Lung (tissue), 12 donors: ENCODE data around the gene ELF5. TPM values are rescaled to one million over a fixed set of nuclear protein-coding genes. Genes with fewer than 3 reads are reported as not detected.

ENCODE experiments used
- ATAC-seq: fragments of 200-7000 bp; cut with Tn5 transposase; one replicate; pipeline ENCODE4 v1.9.1; 2020; ENCODE audit warnings: moderate number of reproducible peaks; ENCODE audit not compliant: insufficient read depth, low FRiP score
- DNase-seq, 3 donors: peaks; one replicate each; pipeline ENCODE4 v3.0.0-alpha.2; 2013 to 2017
- H3K27ac ChIP-seq, 2 donors: one replicate each; pipeline ENCODE4 v1.5.1; 2013; ENCODE audit warnings: mild to moderate bottlenecking in 2 of 2, moderate library complexity in 2 of 2, control low read depth in 1 of 2, inconsistent platforms in 1 of 2, low read depth in 1 of 2, low read length in 1 of 2
- H3K27me3 ChIP-seq, 3 donors: one replicate each; pipeline ENCODE4 v1.5.1; 2013; ENCODE audit warnings: low read length in 2 of 3; ENCODE audit not compliant: control insufficient read depth in 3 of 3, insufficient read depth in 3 of 3
- H3K36me3 ChIP-seq, 4 donors: one replicate each; pipeline ENCODE4 v1.5.1; 2013; ENCODE audit warnings: low read length in 4 of 4, mild to moderate bottlenecking in 1 of 4, moderate library complexity in 1 of 4; ENCODE audit not compliant: control insufficient read depth in 4 of 4, insufficient read depth in 4 of 4
- H3K4me1 ChIP-seq, 5 donors: one replicate each; pipeline ENCODE4 v1.5.1; 2013; ENCODE audit warnings: low read length in 5 of 5, mild to moderate bottlenecking in 2 of 5, moderate library complexity in 1 of 5; ENCODE audit not compliant: control insufficient read depth in 5 of 5, insufficient read depth in 5 of 5
- H3K4me3 ChIP-seq: one replicate; pipeline ENCODE4 v1.5.1; 2013; ENCODE audit warnings: mild to moderate bottlenecking, control low read depth, moderate library complexity
- H3K9ac ChIP-seq, 2 donors: one replicate each; pipeline ENCODE4 v1.5.1; 2013; ENCODE audit warnings: low read length in 2 of 2, control low read depth in 1 of 2; ENCODE audit not compliant: insufficient read depth in 1 of 2
- H3K9me3 ChIP-seq, 4 donors: one replicate each; pipeline ENCODE4 v1.5.1; 2013; ENCODE audit warnings: low read length in 3 of 4, mild to moderate bottlenecking in 1 of 4, moderate library complexity in 1 of 4; ENCODE audit not compliant: control insufficient read depth in 4 of 4, insufficient read depth in 3 of 4
- CTCF ChIP-seq: IDR thresholded peaks from 2 replicates; pipeline ENCODE4 v1.5.1; 2012; ENCODE audit warnings: mild to moderate bottlenecking; ENCODE audit errors: control extremely low read depth, extremely low read depth
- WGBS, 2 donors: extraction: QIAGEN DNeasy Blood & Tissue Kit; methylation state at CpG; one replicate each; pipeline ENCODE4 v1.1.7; 2013; 5-methylcytosine and 5-hydroxymethylcytosine counted together
- polyA plus RNA-seq, 2 donors: library from polyadenylated mRNA; stranded (reverse); fragments of 200-250 nt; gene quantifications; one replicate each; pipeline ENCODE4 v1.2.1, GENCODE V29; 2013
- total RNA-seq, 2 donors: library from RNA; depleted of rRNA in 1 of 2; stranded (reverse); fragments of >200 nt in 1 of 2; gene quantifications; one replicate each; pipeline ENCODE4 v1.2.1, GENCODE V29; 2014 to 2021
- donor health status: control.
- donor health status: control.
- donor health status: Bipolar disorder and iron deficiency.
- donor health status: healthy.
- donor health status: DM: yes; HTN: yes; CAD: no.

Gene ELF5
- total and polyA plus RNA-seq, 4 donors, result 1.4 to 24.6 (median 7.2) TPM

- Histone ChIP-seq H3K9me3 (peaks cover 0 to 10% (median 1%) of the 10 kb centered on the region in 4 donors), H3K27me3 (no peaks in the 10 kb centered on the region), H3K36me3 (peaks cover 31 to 67% (median 57%) of the 10 kb centered on the region in 4 donors), H3K27ac (no peak overlapping the region), H3K9ac (no peak overlapping the region), H3K4me3 (no peak overlapping the region), H3K4me1 (peaks cover 0 to 3% (median 0%) of the 10 kb centered on the region in 5 donors)
- 46 to 67% methylated on average over 7 of the region's 7 CpGs for WGBS, 2 donors
- ATAC-seq (no peak), DNase-seq (no peak)
- TF ChIP-seq CTCF, result no peak
These were observed 49.0 kb downstream of the ELF5 start for GRCh38 chr11:34464591-34465051.

- no peak for TF ChIP-seq CTCF
- Histone ChIP-seq H3K36me3 (peaks cover 34 to 65% (median 57%) of the 10 kb centered on the region in 4 donors), H3K27ac (no peak overlapping the region), H3K9ac (no peak overlapping the region), H3K4me1 (peaks cover 0 to 4% (median 0%) of the 10 kb centered on the region in 5 donors), H3K27me3 (no peaks in the 10 kb centered on the region), H3K4me3 (no peak overlapping the region), H3K9me3 (peaks cover 0 to 3% (median 1%) of the 10 kb centered on the region in 4 donors)
- ATAC-seq (no peak), DNase-seq (no peak)
- WGBS, 2 donors, result 93 to 95% methylated on average over 14 of the region's 14 CpGs
These were observed 52.4 kb downstream of the ELF5 start for GRCh38 chr11:34461215-34461614.

GRCh38 chr11:34460278-34460677 lies 53.3 kb downstream of the ELF5 start:
- Histone ChIP-seq H3K9me3 (peaks cover 0 to 2% (median 0%) of the 10 kb centered on the region in 4 donors), H3K9ac (no peak overlapping the region), H3K4me3 (no peak overlapping the region), H3K4me1 (peaks cover 0 to 4% (median 0%) of the 10 kb centered on the region in 5 donors), H3K27me3 (no peaks in the 10 kb centered on the region), H3K36me3 (peaks cover 33 to 56% (median 50%) of the 10 kb centered on the region in 4 donors), H3K27ac (no peak overlapping the region)
- DNase-seq, result peak; percentile 31 to 86 (median 83)
- 78 to 81% methylated on average over 4 of the region's 4 CpGs for WGBS, 2 donors
- no peak for TF ChIP-seq CTCF
- ATAC-seq, result no peak
